CD4-positive, alpha-beta T cell (primary cell): Measurements from ENCODE around the gene TLCD5. TPM values are rescaled to one million over a fixed set of nuclear protein-coding genes. Genes with fewer than 3 reads are reported as not detected.

Source experiments
- ATAC-seq: fragments of 200-7000 bp; cut with Tn5 transposase; one replicate; pipeline ENCODE4 v1.10.0; 2022; ENCODE audit warnings: mild to moderate bottlenecking; ENCODE audit not compliant: poor library complexity
- CTCF ChIA-PET: fragments of 350-600 bp; sonication (Branson Sonifier 250); formaldehyde crosslinking; loops from one replicate; lab custom pipeline; 2021; ENCODE audit warnings: antibody characterized with exemption, inconsistent platforms; lab: Charles Lee
- POLR2A ChIA-PET: fragments of 350-600 bp; sonication (Branson Sonifier 250); formaldehyde crosslinking; loops from one replicate; lab custom pipeline; 2021; ENCODE audit warnings: antibody characterized with exemption, inconsistent platforms; lab: Charles Lee
- DNase-seq, 14 experiments: peaks; one replicate each; pipeline ENCODE4 v3.0.0-alpha.2; 2013 to 2020; ENCODE audit warnings: mixed read lengths in 2 of 14
- H3K27ac ChIP-seq, 2 donors: one replicate each; pipeline versions ENCODE4 v1.5.1 to v1.7.0; 2013; ENCODE audit warnings: low read length in 2 of 2, low read depth in 1 of 2, mild to moderate bottlenecking in 1 of 2
- H3K27me3 ChIP-seq, 2 experiments: 1 replicate in 1 of 2; 2 replicates in 1 of 2; pipeline versions ENCODE4 v1.6.1 to v1.7.0; 2013; ENCODE audit warnings: low read length in 2 of 2, control low read depth in 1 of 2, mild to moderate bottlenecking in 1 of 2, moderate library complexity in 1 of 2; ENCODE audit not compliant: insufficient read depth in 2 of 2, control insufficient read depth in 1 of 2
- H3K36me3 ChIP-seq: one replicate; pipeline ENCODE4 v1.6.1; 2013; ENCODE audit warnings: low read length, control low read depth; ENCODE audit not compliant: insufficient read depth
- H3K4me1 ChIP-seq: one replicate; pipeline ENCODE4 v1.6.1; 2013; ENCODE audit warnings: low read length, control low read depth; ENCODE audit not compliant: insufficient read depth
- H3K4me3 ChIP-seq: one replicate; pipeline ENCODE4 v1.5.1; 2013; ENCODE audit warnings: mild to moderate bottlenecking, low read length, moderate library complexity
- H3K9me3 ChIP-seq, 2 experiments: 1 replicate in 1 of 2; 2 replicates in 1 of 2; pipeline versions ENCODE4 v1.6.1 to v1.7.0; 2013; ENCODE audit warnings: low read length in 2 of 2, mild to moderate bottlenecking in 2 of 2, control low read depth in 1 of 2, moderate library complexity in 1 of 2; ENCODE audit not compliant: control insufficient read depth in 1 of 2, insufficient read depth in 1 of 2
- H3K27ac Mint-ChIP-seq: one replicate; pipeline ENCODE4 v1.8.0; 2020; ENCODE audit warnings: mixed read lengths
- H3K27me3 Mint-ChIP-seq: one replicate; pipeline ENCODE4 v1.8.0; 2021; ENCODE audit warnings: mixed read lengths
- H3K36me3 Mint-ChIP-seq: one replicate; pipeline ENCODE4 v1.8.0; 2021; ENCODE audit warnings: low read depth, mixed read lengths
- H3K4me1 Mint-ChIP-seq: one replicate; pipeline ENCODE4 v1.8.0; 2021; ENCODE audit warnings: low read depth, mixed read lengths
- H3K4me3 Mint-ChIP-seq: one replicate; pipeline ENCODE4 v1.8.0; 2020; ENCODE audit warnings: mild to moderate bottlenecking, mixed read lengths
- H3K9me3 Mint-ChIP-seq: one replicate; pipeline ENCODE4 v1.8.0; 2020; ENCODE audit warnings: mixed read lengths
- CTCF ChIP-seq: fragments of 200-600 bp; IDR thresholded peaks from one replicate; pipeline ENCODE4 v1.8.0; 2022; ENCODE audit warnings: antibody characterized with exemption, mild to moderate bottlenecking
- intact Hi-C, 2 experiments: fragments of 100-400 bp; cut with DNase I in 1 of 2; cut with micrococcal nuclease in 1 of 2; formaldehyde crosslinking; loops; one replicate each; pipeline versions ENCODE4 v1.15.1 to v1.9.0; 2023 to 2025; cut with DNase I, micrococcal nuclease
- total RNA-seq, 174 experiments: library from RNA in 2 of 174; stranded (reverse) in 2 of 174; gene quantifications; one replicate each; pipeline ENCODE4 v1.2.3 and lab custom pipeline; 2021 to 2026

TLCD5 gene
- total RNA-seq, 2 experiments from 2014 or later = not detected

GRCh38 chr11:120378474-120378873, 53.4 kb downstream of the TLCD5 start:
- no peak for TF ChIP-seq CTCF
- ChIA-PET CTCF (no interaction called here), POLR2A (no interaction called here)
- Mint-ChIP-seq H3K27ac (no peak overlapping the region), H3K4me3 (no peak overlapping the region), H3K4me1 (no peaks in the 10 kb centered on the region), H3K27me3 (peaks cover 39% of the 10 kb centered on the region), H3K9me3 (peaks cover 8% of the 10 kb centered on the region), H3K36me3 (no peaks in the 10 kb centered on the region)
- ATAC-seq (no peak), DNase-seq (no peak)
- Histone ChIP-seq H3K9me3 (peaks cover 0 to 6% of the 10 kb centered on the region in 2 experiments), H3K4me3 (no peak overlapping the region), H3K4me1 (no peaks in the 10 kb centered on the region), H3K36me3 (no peaks in the 10 kb centered on the region), H3K27me3 (no peaks in the 10 kb centered on the region), H3K27ac (no peak overlapping the region)
- intact Hi-C loops = no loop called here

- ATAC-seq = no peak
- TF ChIP-seq CTCF = no peak
- no peaks in the 10 kb centered on the region for H3K4me1 ChIP-seq
- no peak overlapping the region for H3K4me3 ChIP-seq
- ChIA-PET POLR2A (no interaction called here), CTCF (interaction anchor here (1.2 kb wide), 1 partner anchor 9 kb away, joined by 3 read pairs; no protein-coding TSS in a partner anchor)
- H3K36me3 ChIP-seq = no peaks in the 10 kb centered on the region
- H3K27me3 ChIP-seq = peaks cover 0 to 8% of the 10 kb centered on the region in 2 experiments
- peaks cover 8% of the 10 kb centered on the region for H3K9me3 Mint-ChIP-seq
- H3K4me3 Mint-ChIP-seq = no peak overlapping the region
- no peak for DNase-seq
- no peak overlapping the region for H3K27ac ChIP-seq
- no peaks in the 10 kb centered on the region for H3K36me3 Mint-ChIP-seq
- intact Hi-C loops = loop anchor here in 1 of 2 experiments (10.0 kb wide), 1 partner anchor 193 kb away; no protein-coding TSS in a partner anchor
- peaks cover 52% of the 10 kb centered on the region for H3K27me3 Mint-ChIP-seq
- no peaks in the 10 kb centered on the region for H3K4me1 Mint-ChIP-seq
- H3K9me3 ChIP-seq = peaks cover 0 to 6% of the 10 kb centered on the region in 2 experiments
- no peak overlapping the region for H3K27ac Mint-ChIP-seq
Observed at GRCh38 chr11:120381401-120381800, 56.3 kb downstream of the TLCD5 start.

Other genes with a start within 250 kb of the TLCD5 start
- gene TRIM29, start 187.2 kb upstream of the TLCD5 start, total RNA-seq = not detected
- 1 to 10 TPM; 3.1 to 3.2 TPM for gene OAF, start 114.3 kb upstream of the TLCD5 start, total RNA-seq
- not detected for gene POU2F3, start 85.2 kb upstream of the TLCD5 start, total RNA-seq
- 1 to 10 TPM; 3.6 TPM for gene ARHGEF12, start 11.1 kb downstream of the TLCD5 start, total RNA-seq
- not detected for gene GRIK4, start 186.4 kb downstream of the TLCD5 start, total RNA-seq